Measurements from ENCODE around the gene KCNQ1.

- TF ChIP-seq POLR2A (IDR thresholded peaks at IDR 0.05; ENCODE audit: low read depth, low read length): no peak
- TF ChIP-seq POU2F2 (IDR thresholded peaks at IDR 0.05; ENCODE audit: low read depth, low read length): no peak
Measured at GRCh38 chr11:2835296-2835695, 390.5 kb downstream of the KCNQ1 start.

Measured in GM12891 (cell line).